WTC11 (cell line): ENCODE data around the gene RAPGEF5. TPM values are rescaled to one million over a fixed set of nuclear protein-coding genes. Genes with fewer than 3 reads are reported as not detected.

Source experiments
- ATAC-seq: fragments of 200-7000 bp; cut with Tn5 transposase; 2 replicates; pipeline ENCODE4 v1.10.0; 2021; ENCODE audit warnings: mild to moderate bottlenecking, moderate library complexity
- CTCF ChIA-PET: fragments of 300-600 bp; sonication (Branson Sonifier 250); formaldehyde crosslinking; loops from one replicate; lab custom pipeline; 2021; ENCODE audit warnings: antibody characterized with exemption; lab: Charles Lee
- POLR2A ChIA-PET: fragments of 350-600 bp; sonication (Branson Sonifier 250); formaldehyde crosslinking; loops from one replicate; lab custom pipeline; 2021; ENCODE audit warnings: antibody characterized with exemption; lab: Charles Lee
- DNase-seq: peaks from one replicate; pipeline ENCODE4 v3.0.0; 2021; ENCODE audit warnings: low spot score
- H3K27ac Mint-ChIP-seq: 2 replicates; pipeline ENCODE4 v1.8.0; 2021; ENCODE audit warnings: mixed read lengths
- H3K27me3 Mint-ChIP-seq: 2 replicates; pipeline ENCODE4 v1.8.0; 2021; ENCODE audit warnings: low read depth, mild to moderate bottlenecking, moderate library complexity, mixed read lengths
- H3K36me3 Mint-ChIP-seq: 2 replicates; pipeline ENCODE4 v1.8.0; 2021; ENCODE audit warnings: mixed read lengths
- H3K4me1 Mint-ChIP-seq: 2 replicates; pipeline ENCODE4 v1.8.0; 2022; ENCODE audit warnings: mixed read lengths
- H3K4me3 Mint-ChIP-seq: 2 replicates; pipeline ENCODE4 v1.8.0; 2021; ENCODE audit warnings: mild to moderate bottlenecking, moderate library complexity, mixed read lengths
- H3K9me3 Mint-ChIP-seq: 2 replicates; pipeline ENCODE4 v1.8.0; 2021; ENCODE audit warnings: mixed read lengths
- CREM ChIP-seq: sonication (generic); formaldehyde crosslinking; IDR thresholded peaks from 2 replicates; pipeline ENCODE4 v1.8.1; 2022; ENCODE audit warnings: mild to moderate bottlenecking, missing genetic modification reagents, moderate library complexity
- E2F1 ChIP-seq: sonication (generic); formaldehyde crosslinking; IDR thresholded peaks from 2 replicates; pipeline ENCODE4 v1.8.0; 2022; ENCODE audit warnings: mild to moderate bottlenecking, missing genetic modification reagents
- ETV6 ChIP-seq: sonication (generic); formaldehyde crosslinking; IDR thresholded peaks from 2 replicates; pipeline ENCODE4 v1.8.1; 2022; ENCODE audit warnings: mild to moderate bottlenecking, missing genetic modification reagents
- FOXK1 ChIP-seq: sonication (generic); formaldehyde crosslinking; IDR thresholded peaks from 2 replicates; pipeline ENCODE4 v1.8.0; 2022; ENCODE audit warnings: mild to moderate bottlenecking, moderate library complexity, missing genetic modification reagents
- FOXP1 ChIP-seq: sonication (generic); formaldehyde crosslinking; IDR thresholded peaks from 2 replicates; pipeline ENCODE4 v1.8.0; 2022; ENCODE audit warnings: missing genetic modification reagents, mild to moderate bottlenecking, moderate library complexity, borderline replicate concordance
- HMGA2 ChIP-seq: fragments of 250-450 bp; sonication (Bioruptor Pico); IDR thresholded peaks from 2 replicates; pipeline ENCODE4 v1.4.0; 2021; ENCODE audit warnings: mild to moderate bottlenecking, moderate library complexity
- MAX ChIP-seq: sonication (generic); formaldehyde crosslinking; IDR thresholded peaks from 2 replicates; pipeline ENCODE4 v1.8.0; 2022; ENCODE audit warnings: mild to moderate bottlenecking, missing genetic modification reagents
- MYBL2 ChIP-seq: sonication (generic); formaldehyde crosslinking; IDR thresholded peaks from 2 replicates; pipeline ENCODE4 v1.8.1; 2023; ENCODE audit warnings: mild to moderate bottlenecking, moderate library complexity, missing genetic modification reagents
- NFATC4 ChIP-seq: fragments of 250-450 bp; sonication (Bioruptor Pico); IDR thresholded peaks from 2 replicates; pipeline ENCODE4 v1.9.0; 2021; ENCODE audit warnings: mild to moderate bottlenecking
- NR2C2 ChIP-seq: sonication (generic); formaldehyde crosslinking; IDR thresholded peaks from 2 replicates; pipeline ENCODE4 v1.8.0; 2022; ENCODE audit warnings: mild to moderate bottlenecking, missing genetic modification reagents
- NR3C1 ChIP-seq: sonication (generic); formaldehyde crosslinking; conservative IDR thresholded peaks from 2 replicates; pipeline ENCODE4 v1.8.1; 2023; ENCODE audit warnings: low read depth, mild to moderate bottlenecking, missing genetic modification reagents
- SMAD3 ChIP-seq: sonication (generic); formaldehyde crosslinking; IDR thresholded peaks from 2 replicates; pipeline ENCODE4 v1.8.0; 2022; ENCODE audit warnings: missing genetic modification reagents, mild to moderate bottlenecking, borderline replicate concordance
- USF1 ChIP-seq: sonication (generic); formaldehyde crosslinking; IDR thresholded peaks from 2 replicates; pipeline ENCODE4 v1.8.0; 2022; ENCODE audit warnings: mild to moderate bottlenecking, missing genetic modification reagents
- USF2 ChIP-seq: sonication (generic); formaldehyde crosslinking; IDR thresholded peaks from 2 replicates; pipeline ENCODE4 v1.8.1; 2023; ENCODE audit warnings: mild to moderate bottlenecking, missing genetic modification reagents, moderate library complexity
- ZBTB21 ChIP-seq: sonication (generic); formaldehyde crosslinking; IDR thresholded peaks from 2 replicates; pipeline ENCODE4 v1.8.1; 2023; ENCODE audit warnings: mild to moderate bottlenecking, missing genetic modification reagents, borderline replicate concordance
- ZNF121 ChIP-seq: sonication (generic); formaldehyde crosslinking; IDR thresholded peaks from 2 replicates; pipeline ENCODE4 v1.8.0; 2023; ENCODE audit warnings: missing genetic modification reagents
- ZNF219 ChIP-seq: sonication (generic); formaldehyde crosslinking; IDR thresholded peaks from 2 replicates; pipeline ENCODE4 v1.8.0; 2023; ENCODE audit warnings: missing genetic modification reagents, mild to moderate bottlenecking, borderline replicate concordance
- ZNF232 ChIP-seq: sonication (generic); formaldehyde crosslinking; IDR thresholded peaks from 2 replicates; pipeline ENCODE4 v1.8.0; 2022; ENCODE audit warnings: mild to moderate bottlenecking, missing genetic modification reagents
- ZNF671 ChIP-seq: fragments of 250-450 bp; sonication (Bioruptor Pico); IDR thresholded peaks from 2 replicates; pipeline ENCODE4 v1.8.0; 2021; ENCODE audit warnings: mild to moderate bottlenecking
- total RNA-seq: library from RNA; stranded (reverse); gene quantifications from 3 replicates; pipeline ENCODE4 v1.2.3, GENCODE V29; 2021
- TF ChIP-seq, protein P1 (sequence below): sonication (generic); formaldehyde crosslinking; IDR thresholded peaks from 2 replicates; pipeline ENCODE4 v1.8.1; 2023; ENCODE audit warnings: mild to moderate bottlenecking, missing genetic modification reagents, moderate library complexity
- TF ChIP-seq, protein P2 (sequence below): sonication (generic); formaldehyde crosslinking; IDR thresholded peaks from 2 replicates; pipeline ENCODE4 v1.8.1; 2022; ENCODE audit warnings: missing genetic modification reagents, borderline replicate concordance
- TF ChIP-seq, protein P3 (sequence below): sonication (generic); formaldehyde crosslinking; IDR thresholded peaks from 2 replicates; pipeline ENCODE4 v1.8.1; 2023; ENCODE audit warnings: mild to moderate bottlenecking, missing genetic modification reagents, borderline replicate concordance
- TF ChIP-seq, protein P4 (sequence below): sonication (generic); formaldehyde crosslinking; conservative IDR thresholded peaks from 2 replicates; pipeline ENCODE4 v1.8.1; 2023; ENCODE audit warnings: mild to moderate bottlenecking, low read depth, missing genetic modification reagents, moderate library complexity

The RAPGEF5 gene
- total RNA-seq, 1 experiment from 2014 or later: 12.3 TPM

DNA sequence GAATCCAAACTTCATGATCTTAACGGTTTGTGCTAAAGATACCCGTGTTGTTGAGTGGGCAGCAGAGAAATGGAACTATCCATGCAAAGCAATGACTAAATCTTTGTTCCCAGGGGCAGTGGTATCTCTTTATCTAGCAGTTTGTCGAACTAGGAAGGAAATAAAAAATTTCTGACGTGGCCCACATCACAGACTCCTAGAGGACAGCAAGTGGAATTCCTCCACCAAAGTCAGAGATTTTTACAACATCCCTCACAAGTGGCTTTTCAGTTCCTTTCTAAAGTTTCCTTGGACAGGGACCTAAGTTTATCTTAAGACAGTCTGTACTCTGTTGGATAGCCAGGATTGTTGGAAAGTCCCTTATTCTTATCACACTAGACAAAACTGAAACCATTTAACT lies 136.0 kb downstream of the RAPGEF5 start:
- TF ChIP-seq USF2 (CRISPR knock-in tag) (no peak), SMAD3 (CRISPR knock-in tag) (no peak), ETV6 (no peak), ZNF219 (CRISPR knock-in tag) (no peak), USF1 (CRISPR knock-in tag) (no peak), FOXP1 (CRISPR knock-in tag) (no peak), ZBTB21 (no peak), E2F1 (CRISPR knock-in tag) (no peak), NR2C2 (CRISPR knock-in tag) (no peak), MAX (no peak)
- TF ChIP-seq, protein P1, sequence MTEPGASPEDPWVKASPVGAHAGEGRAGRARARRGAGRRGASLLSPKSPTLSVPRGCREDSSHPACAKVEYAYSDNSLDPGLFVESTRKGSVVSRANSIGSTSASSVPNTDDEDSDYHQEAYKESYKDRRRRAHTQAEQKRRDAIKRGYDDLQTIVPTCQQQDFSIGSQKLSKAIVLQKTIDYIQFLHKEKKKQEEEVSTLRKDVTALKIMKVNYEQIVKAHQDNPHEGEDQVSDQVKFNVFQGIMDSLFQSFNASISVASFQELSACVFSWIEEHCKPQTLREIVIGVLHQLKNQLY (CRISPR knock-in tag): no peak
- TF ChIP-seq, protein P2, sequence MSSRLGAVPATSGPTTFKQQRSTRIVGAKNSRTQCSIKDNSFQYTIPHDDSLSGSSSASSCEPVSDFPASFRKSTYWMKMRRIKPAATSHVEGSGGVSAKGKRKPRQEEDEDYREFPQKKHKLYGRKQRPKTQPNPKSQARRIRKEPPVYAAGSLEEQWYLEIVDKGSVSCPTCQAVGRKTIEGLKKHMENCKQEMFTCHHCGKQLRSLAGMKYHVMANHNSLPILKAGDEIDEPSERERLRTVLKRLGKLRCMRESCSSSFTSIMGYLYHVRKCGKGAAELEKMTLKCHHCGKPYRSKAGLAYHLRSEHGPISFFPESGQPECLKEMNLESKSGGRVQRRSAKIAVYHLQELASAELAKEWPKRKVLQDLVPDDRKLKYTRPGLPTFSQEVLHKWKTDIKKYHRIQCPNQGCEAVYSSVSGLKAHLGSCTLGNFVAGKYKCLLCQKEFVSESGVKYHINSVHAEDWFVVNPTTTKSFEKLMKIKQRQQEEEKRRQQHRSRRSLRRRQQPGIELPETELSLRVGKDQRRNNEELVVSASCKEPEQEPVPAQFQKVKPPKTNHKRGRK: no peak
- TF ChIP-seq, protein P3, sequence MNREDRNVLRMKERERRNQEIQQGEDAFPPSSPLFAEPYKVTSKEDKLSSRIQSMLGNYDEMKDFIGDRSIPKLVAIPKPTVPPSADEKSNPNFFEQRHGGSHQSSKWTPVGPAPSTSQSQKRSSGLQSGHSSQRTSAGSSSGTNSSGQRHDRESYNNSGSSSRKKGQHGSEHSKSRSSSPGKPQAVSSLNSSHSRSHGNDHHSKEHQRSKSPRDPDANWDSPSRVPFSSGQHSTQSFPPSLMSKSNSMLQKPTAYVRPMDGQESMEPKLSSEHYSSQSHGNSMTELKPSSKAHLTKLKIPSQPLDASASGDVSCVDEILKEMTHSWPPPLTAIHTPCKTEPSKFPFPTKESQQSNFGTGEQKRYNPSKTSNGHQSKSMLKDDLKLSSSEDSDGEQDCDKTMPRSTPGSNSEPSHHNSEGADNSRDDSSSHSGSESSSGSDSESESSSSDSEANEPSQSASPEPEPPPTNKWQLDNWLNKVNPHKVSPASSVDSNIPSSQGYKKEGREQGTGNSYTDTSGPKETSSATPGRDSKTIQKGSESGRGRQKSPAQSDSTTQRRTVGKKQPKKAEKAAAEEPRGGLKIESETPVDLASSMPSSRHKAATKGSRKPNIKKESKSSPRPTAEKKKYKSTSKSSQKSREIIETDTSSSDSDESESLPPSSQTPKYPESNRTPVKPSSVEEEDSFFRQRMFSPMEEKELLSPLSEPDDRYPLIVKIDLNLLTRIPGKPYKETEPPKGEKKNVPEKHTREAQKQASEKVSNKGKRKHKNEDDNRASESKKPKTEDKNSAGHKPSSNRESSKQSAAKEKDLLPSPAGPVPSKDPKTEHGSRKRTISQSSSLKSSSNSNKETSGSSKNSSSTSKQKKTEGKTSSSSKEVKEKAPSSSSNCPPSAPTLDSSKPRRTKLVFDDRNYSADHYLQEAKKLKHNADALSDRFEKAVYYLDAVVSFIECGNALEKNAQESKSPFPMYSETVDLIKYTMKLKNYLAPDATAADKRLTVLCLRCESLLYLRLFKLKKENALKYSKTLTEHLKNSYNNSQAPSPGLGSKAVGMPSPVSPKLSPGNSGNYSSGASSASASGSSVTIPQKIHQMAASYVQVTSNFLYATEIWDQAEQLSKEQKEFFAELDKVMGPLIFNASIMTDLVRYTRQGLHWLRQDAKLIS (CRISPR knock-in tag): no peak
- Mint-ChIP-seq H3K27me3 (no peaks in the 10 kb centered on the region), H3K9me3 (peaks cover 15% of the 10 kb centered on the region), H3K4me1 (peaks cover 10% of the 10 kb centered on the region; the same call in 1 of the 2 replicates), H3K36me3 (peaks cover 16% of the 10 kb centered on the region), H3K4me3 (no peak overlapping the region), H3K27ac (no peak overlapping the region)
- DNase-seq (no peak), ATAC-seq (no peak)
- CTCF ChIA-PET: no interaction called here
- POLR2A ChIA-PET: no interaction called here

GRCh38 chr7:22219739-22220493 lies 137.0 kb downstream of the RAPGEF5 start:
- no peak overlapping the region for H3K27ac Mint-ChIP-seq
- POLR2A ChIA-PET: no interaction called here
- TF ChIP-seq ZNF671 (CRISPR knock-in tag) (no peak), CREM (no peak), FOXK1 (CRISPR knock-in tag) (no peak), NFATC4 (CRISPR knock-in tag) (no peak), ZNF121 (CRISPR knock-in tag) (no peak), MYBL2 (CRISPR knock-in tag) (no peak), NR2C2 (CRISPR knock-in tag) (no peak), ZNF232 (no peak), NR3C1 (no peak), HMGA2 (CRISPR knock-in tag) (no peak)
- TF ChIP-seq, protein P4, sequence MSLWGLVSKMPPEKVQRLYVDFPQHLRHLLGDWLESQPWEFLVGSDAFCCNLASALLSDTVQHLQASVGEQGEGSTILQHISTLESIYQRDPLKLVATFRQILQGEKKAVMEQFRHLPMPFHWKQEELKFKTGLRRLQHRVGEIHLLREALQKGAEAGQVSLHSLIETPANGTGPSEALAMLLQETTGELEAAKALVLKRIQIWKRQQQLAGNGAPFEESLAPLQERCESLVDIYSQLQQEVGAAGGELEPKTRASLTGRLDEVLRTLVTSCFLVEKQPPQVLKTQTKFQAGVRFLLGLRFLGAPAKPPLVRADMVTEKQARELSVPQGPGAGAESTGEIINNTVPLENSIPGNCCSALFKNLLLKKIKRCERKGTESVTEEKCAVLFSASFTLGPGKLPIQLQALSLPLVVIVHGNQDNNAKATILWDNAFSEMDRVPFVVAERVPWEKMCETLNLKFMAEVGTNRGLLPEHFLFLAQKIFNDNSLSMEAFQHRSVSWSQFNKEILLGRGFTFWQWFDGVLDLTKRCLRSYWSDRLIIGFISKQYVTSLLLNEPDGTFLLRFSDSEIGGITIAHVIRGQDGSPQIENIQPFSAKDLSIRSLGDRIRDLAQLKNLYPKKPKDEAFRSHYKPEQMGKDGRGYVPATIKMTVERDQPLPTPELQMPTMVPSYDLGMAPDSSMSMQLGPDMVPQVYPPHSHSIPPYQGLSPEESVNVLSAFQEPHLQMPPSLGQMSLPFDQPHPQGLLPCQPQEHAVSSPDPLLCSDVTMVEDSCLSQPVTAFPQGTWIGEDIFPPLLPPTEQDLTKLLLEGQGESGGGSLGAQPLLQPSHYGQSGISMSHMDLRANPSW (CRISPR knock-in tag): no peak

More at GRCh38 chr7:22219739-22220493, 137.0 kb downstream of the RAPGEF5 start:
- H3K4me3 Mint-ChIP-seq: no peak overlapping the region
- CTCF ChIA-PET: interaction anchor here (0.9 kb wide), 1 partner anchor 110 kb away, joined by 3 read pairs; no protein-coding TSS in a partner anchor
- DNase-seq (no peak), ATAC-seq (no peak)
- peaks cover 16% of the 10 kb centered on the region for H3K36me3 Mint-ChIP-seq
- H3K9me3 Mint-ChIP-seq: peaks cover 15% of the 10 kb centered on the region
- no peaks in the 10 kb centered on the region for H3K27me3 Mint-ChIP-seq
- peaks cover 16% of the 10 kb centered on the region for H3K4me1 Mint-ChIP-seq
